Uterus (tissue), 4 donors: ENCODE results near the gene CNTNAP5. TPM values are rescaled to one million over a fixed set of nuclear protein-coding genes. Genes with fewer than 3 reads are reported as not detected.

Experiments used
- DNase-seq, 2 donors: peaks; one replicate each; pipeline ENCODE4 v3.0.0-alpha.2; 2019 to 2020
- H3K27ac ChIP-seq, 2 donors: fragments of 200-600 bp; sonication (generic); 1 replicate in 1 of 2; 2 replicates in 1 of 2; pipeline ENCODE4 v1.5.1; 2016 to 2018
- H3K27me3 ChIP-seq, 2 donors: fragments of 200-600 bp; sonication (generic); one replicate each; pipeline ENCODE4 v1.5.1; 2018 to 2019; ENCODE audit warnings: control low read depth in 1 of 2
- H3K36me3 ChIP-seq, 2 donors: fragments of 200-600 bp; sonication (generic); one replicate each; pipeline ENCODE4 v1.5.1; 2019; ENCODE audit warnings: control low read depth in 1 of 2
- H3K4me1 ChIP-seq, 2 donors: fragments of 200-600 bp; sonication (generic); one replicate each; pipeline ENCODE4 v1.5.1; 2018 to 2019; ENCODE audit warnings: control low read depth in 1 of 2
- H3K4me3 ChIP-seq, 2 donors: fragments of 200-600 bp; sonication (generic); 1 replicate in 1 of 2; 2 replicates in 1 of 2; pipeline ENCODE4 v1.5.1; 2018 to 2019; ENCODE audit warnings: mild to moderate bottlenecking in 1 of 2
- H3K9me3 ChIP-seq, 2 donors: fragments of 200-600 bp; sonication (generic); one replicate each; pipeline ENCODE4 v1.5.1; 2019; ENCODE audit warnings: control low read depth in 1 of 2
- POLR2A ChIP-seq, 2 donors: fragments of 450-650 bp; IDR thresholded peaks; one replicate each; pipeline ENCODE4 v1.6.1; 2016; ENCODE audit warnings: antibody characterized with exemption in 2 of 2, mild to moderate bottlenecking in 1 of 2, moderate library complexity in 1 of 2
- intact Hi-C: fragments of 100-400 bp; cut with DNase I; formaldehyde crosslinking; loops from one replicate; pipeline ENCODE4 v1.15.1; 2023; ENCODE audit warnings: low total_unique reads
- total RNA-seq, 4 donors: library from RNA; depleted of rRNA in 3 of 4; stranded (reverse); fragments of >200 nt in 3 of 4; gene quantifications; one replicate each; pipeline versions ENCODE4 v1.1.0 to v1.2.4, GENCODE V29; 2014 to 2023
- TF ChIP-seq, protein P1 (sequence below), 4 experiments: fragments of 200-600 bp in 2 of 4; fragments of 450-650 bp in 2 of 4; sonication (generic) in 2 of 4; IDR thresholded peaks; one replicate each; pipeline ENCODE4 v1.5.1; 2016 to 2019; ENCODE audit warnings: antibody characterized with exemption in 4 of 4, mild to moderate bottlenecking in 2 of 4, moderate library complexity in 1 of 4
- donor health status: DM: yes; HTN: yes; CAD: no.

Gene CNTNAP5
- total RNA-seq, 4 donors from 2014 or later, result 1.4 TPM; not detected in 3

DNA sequence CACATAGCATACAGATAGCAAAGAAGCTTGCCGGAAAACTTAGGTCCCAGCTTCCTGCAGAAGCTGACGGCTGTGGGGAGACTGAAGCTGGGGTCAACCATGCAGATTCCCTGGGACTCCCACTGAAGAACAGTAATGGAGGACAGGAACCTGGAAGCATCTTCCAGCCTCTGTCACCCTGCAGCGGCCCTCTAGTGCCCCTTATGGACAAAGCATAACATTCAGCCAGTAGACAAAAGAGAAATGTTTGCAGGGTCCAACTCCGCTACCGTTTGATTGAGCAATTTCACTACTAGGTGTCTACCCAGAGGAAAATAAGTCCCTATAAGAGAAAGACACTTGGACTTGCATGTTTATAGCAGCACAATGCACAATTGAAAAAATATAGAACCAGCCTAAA, 460.6 kb downstream of the CNTNAP5 start:
- no peaks in the 10 kb centered on the region for H3K27me3 ChIP-seq
- no peak overlapping the region for H3K4me3 ChIP-seq
- no peak overlapping the region for H3K27ac ChIP-seq
- no peaks in the 10 kb centered on the region for H3K4me1 ChIP-seq
- H3K9me3 ChIP-seq, result no peaks in the 10 kb centered on the region
- no peaks in the 10 kb centered on the region for H3K36me3 ChIP-seq
- DNase-seq, result no peak
- intact Hi-C loops, result no loop called here
- TF ChIP-seq POLR2A (IDR thresholded peaks at IDR 0.05), result no peak
- TF ChIP-seq, protein P1, sequence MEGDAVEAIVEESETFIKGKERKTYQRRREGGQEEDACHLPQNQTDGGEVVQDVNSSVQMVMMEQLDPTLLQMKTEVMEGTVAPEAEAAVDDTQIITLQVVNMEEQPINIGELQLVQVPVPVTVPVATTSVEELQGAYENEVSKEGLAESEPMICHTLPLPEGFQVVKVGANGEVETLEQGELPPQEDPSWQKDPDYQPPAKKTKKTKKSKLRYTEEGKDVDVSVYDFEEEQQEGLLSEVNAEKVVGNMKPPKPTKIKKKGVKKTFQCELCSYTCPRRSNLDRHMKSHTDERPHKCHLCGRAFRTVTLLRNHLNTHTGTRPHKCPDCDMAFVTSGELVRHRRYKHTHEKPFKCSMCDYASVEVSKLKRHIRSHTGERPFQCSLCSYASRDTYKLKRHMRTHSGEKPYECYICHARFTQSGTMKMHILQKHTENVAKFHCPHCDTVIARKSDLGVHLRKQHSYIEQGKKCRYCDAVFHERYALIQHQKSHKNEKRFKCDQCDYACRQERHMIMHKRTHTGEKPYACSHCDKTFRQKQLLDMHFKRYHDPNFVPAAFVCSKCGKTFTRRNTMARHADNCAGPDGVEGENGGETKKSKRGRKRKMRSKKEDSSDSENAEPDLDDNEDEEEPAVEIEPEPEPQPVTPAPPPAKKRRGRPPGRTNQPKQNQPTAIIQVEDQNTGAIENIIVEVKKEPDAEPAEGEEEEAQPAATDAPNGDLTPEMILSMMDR (IDR thresholded peaks at IDR 0.05), result no peak

DNA sequence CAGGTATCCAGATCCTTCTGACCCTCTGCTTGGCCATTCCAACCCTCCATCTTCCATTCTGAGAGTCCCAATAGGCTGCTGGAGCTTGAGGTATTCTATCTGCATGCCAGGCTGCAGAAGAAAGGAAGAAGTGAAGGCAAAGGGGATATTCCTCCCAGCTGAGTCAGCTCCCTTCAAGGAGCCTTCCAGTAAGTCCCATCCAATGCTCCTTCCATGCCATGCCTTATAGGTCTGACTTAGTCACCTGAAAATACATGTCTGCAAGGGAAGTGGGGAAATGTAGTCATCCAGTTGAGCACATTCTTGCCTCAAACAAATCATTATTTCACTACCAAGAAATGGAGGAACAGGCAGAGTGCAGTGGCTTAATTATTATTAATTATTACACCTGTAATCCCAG, 464.6 kb downstream of the CNTNAP5 start:
- H3K9me3 ChIP-seq, result no peaks in the 10 kb centered on the region
- DNase-seq, result no peak
- no peaks in the 10 kb centered on the region for H3K27me3 ChIP-seq
- no peaks in the 10 kb centered on the region for H3K4me1 ChIP-seq
- no peak overlapping the region for H3K27ac ChIP-seq
- no peak overlapping the region for H3K4me3 ChIP-seq
- no peaks in the 10 kb centered on the region for H3K36me3 ChIP-seq
- TF ChIP-seq, protein P1 (IDR thresholded peaks at IDR 0.05), result no peak
- no peak for TF ChIP-seq POLR2A (IDR thresholded peaks at IDR 0.05)
- intact Hi-C loops, result no loop called here

DNA sequence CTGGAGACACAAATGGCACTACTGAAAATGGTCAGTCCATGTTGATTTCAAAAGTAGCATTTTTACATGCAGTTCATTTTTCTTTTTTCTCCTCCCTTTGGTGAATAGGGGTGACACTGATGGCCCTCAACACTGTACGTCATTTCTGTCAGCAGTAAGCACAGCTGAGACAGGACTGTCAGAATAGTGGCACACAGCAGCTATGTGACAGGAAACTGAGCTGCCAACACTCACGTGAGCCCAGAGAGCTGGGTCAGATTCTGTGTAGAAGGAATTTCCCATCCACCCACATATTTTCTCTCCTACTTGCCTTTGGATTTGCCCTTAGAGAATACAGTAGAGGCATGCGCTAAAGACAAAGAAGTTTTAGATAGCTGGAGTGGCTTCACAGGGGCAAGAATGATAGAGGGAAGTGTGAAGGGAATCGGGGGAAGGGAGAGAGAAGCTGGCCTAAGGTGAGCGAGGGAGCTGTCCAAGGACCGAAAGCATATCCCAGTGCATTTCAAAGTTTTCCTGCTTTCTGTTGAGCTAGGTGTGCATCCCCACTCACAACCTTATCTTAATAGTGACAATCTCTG, 476.6 kb downstream of the CNTNAP5 start:
- Histone ChIP-seq H3K27ac (no peak overlapping the region), H3K36me3 (no peaks in the 10 kb centered on the region), H3K27me3 (no peaks in the 10 kb centered on the region), H3K9me3 (no peaks in the 10 kb centered on the region), H3K4me1 (no peaks in the 10 kb centered on the region), H3K4me3 (no peak overlapping the region)
- TF ChIP-seq, protein P1 (IDR thresholded peaks at IDR 0.05), result no peak
- TF ChIP-seq POLR2A (IDR thresholded peaks at IDR 0.05), result no peak
- no peak for DNase-seq
- intact Hi-C loops, result no loop called here

DNA sequence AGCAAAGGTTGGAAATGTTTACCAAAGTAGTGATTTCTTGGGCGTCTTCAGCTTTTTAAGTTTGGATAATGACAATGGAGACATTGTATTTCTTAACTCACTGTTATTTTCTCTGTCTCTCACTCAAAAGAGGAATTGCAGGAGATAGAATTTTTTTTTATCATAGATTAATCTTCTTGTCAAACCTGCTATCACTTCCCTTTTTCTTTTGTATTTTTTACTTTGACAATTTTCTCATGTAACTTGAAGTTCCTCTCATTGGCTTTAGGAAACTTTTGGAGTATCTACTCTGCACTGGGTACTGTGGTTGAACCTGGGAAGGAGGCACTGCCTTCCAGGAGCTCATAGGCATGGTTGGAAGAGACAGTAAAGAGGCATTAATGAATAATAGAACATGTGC, 489.1 kb downstream of the CNTNAP5 start:
- DNase-seq, result no peak
- H3K4me1 ChIP-seq, result no peaks in the 10 kb centered on the region
- no peak overlapping the region for H3K4me3 ChIP-seq
- intact Hi-C loops, result no loop called here
- H3K27ac ChIP-seq, result no peak overlapping the region
- H3K36me3 ChIP-seq, result no peaks in the 10 kb centered on the region
- H3K27me3 ChIP-seq, result no peaks in the 10 kb centered on the region
- no peaks in the 10 kb centered on the region for H3K9me3 ChIP-seq
- TF ChIP-seq POLR2A (IDR thresholded peaks at IDR 0.05), result no peak
- TF ChIP-seq, protein P1 (IDR thresholded peaks at IDR 0.05), result no peak

DNA sequence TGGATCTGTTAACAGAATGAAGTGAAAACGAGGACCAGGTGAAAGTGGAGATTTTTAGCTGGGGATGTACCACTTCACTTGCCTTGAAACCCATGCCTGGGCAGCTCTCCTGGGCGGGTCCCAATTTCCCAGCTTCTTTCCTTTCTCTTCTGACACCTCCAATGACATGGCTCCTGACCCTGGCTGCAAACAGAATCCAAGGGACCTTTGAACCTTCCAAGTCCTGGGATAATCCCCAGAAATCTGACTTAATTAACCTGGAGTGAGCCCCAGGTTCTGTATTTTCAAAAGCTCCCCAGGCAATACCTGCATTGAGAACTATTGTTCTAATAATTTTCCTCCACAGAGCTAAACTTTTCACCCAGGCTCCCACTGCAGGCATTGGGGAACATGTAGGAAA, 495.9 kb downstream of the CNTNAP5 start:
- intact Hi-C loops, result no loop called here

More for the DNA sequence above, 495.9 kb downstream of the CNTNAP5 start:
- Histone ChIP-seq H3K36me3 (no peaks in the 10 kb centered on the region), H3K4me3 (no peak overlapping the region), H3K4me1 (no peaks in the 10 kb centered on the region), H3K27ac (no peak overlapping the region), H3K9me3 (no peaks in the 10 kb centered on the region), H3K27me3 (no peaks in the 10 kb centered on the region)
- DNase-seq, result no peak
- no peak for TF ChIP-seq POLR2A (IDR thresholded peaks at IDR 0.05)
- TF ChIP-seq, protein P1 (IDR thresholded peaks at IDR 0.05), result no peak
